Lower leg skin (tissue), 3 donors: ENCODE data around the gene FAM83G.

Experiments used
- CTCF ChIP-seq, 3 donors: fragments of 450-650 bp; IDR thresholded peaks; one replicate each; pipeline ENCODE4 v1.5.1; 2016; ENCODE audit warnings: antibody characterized with exemption in 3 of 3, mild to moderate bottlenecking in 3 of 3, moderate library complexity in 2 of 3
- POLR2A ChIP-seq, 2 donors: fragments of 450-650 bp; IDR thresholded peaks; one replicate each; pipeline ENCODE4 v1.6.1; 2016 to 2017; ENCODE audit warnings: antibody characterized with exemption in 2 of 2, mild to moderate bottlenecking in 1 of 2, moderate library complexity in 1 of 2

GRCh38 chr17:18964018-18964351, 40.6 kb downstream of the FAM83G start:
- TF ChIP-seq POLR2A (IDR thresholded peaks at IDR 0.05) = no peak
- TF ChIP-seq CTCF (IDR thresholded peaks at IDR 0.05) = no peak
